ENCODE data around the gene CAMKMT.
A peak's percentile ranks its signal among the peaks of the same experiment; 100 is the strongest.

CAMKMT gene

GRCh38 chr2:44730593-44730992, 368.8 kb downstream of the CAMKMT start:
- no peak for DNase-seq (ENCODE audit: low read depth in 2 of 3, low spot score in 1 of 3)

GRCh38 chr2:44731505-44731904, 369.8 kb downstream of the CAMKMT start:
- DNase-seq (ENCODE audit: low read depth in 2 of 3, low spot score in 1 of 3): no peak

GRCh38 chr2:44736270-44736942, 374.7 kb downstream of the CAMKMT start:
- DNase-seq (ENCODE audit: low read depth in 2 of 3, low spot score in 1 of 3): no peak

- no peak for DNase-seq (ENCODE audit: low read depth in 2 of 3, low spot score in 1 of 3)
These were observed 378.9 kb downstream of the CAMKMT start for GRCh38 chr2:44740678-44741077.

GRCh38 chr2:44741507-44741906, 379.8 kb downstream of the CAMKMT start:
- no peak for DNase-seq (ENCODE audit: low read depth in 2 of 3, low spot score in 1 of 3)

- DNase-seq (ENCODE audit: low read depth in 2 of 3, low spot score in 1 of 3): no peak
These were observed 380.3 kb downstream of the CAMKMT start for GRCh38 chr2:44742057-44742456.

- no peak for DNase-seq (ENCODE audit: low read depth in 2 of 3, low spot score in 1 of 3)
These were observed 381.7 kb downstream of the CAMKMT start for GRCh38 chr2:44743473-44743872.

- no peak for DNase-seq (ENCODE audit: low read depth in 2 of 3, low spot score in 1 of 3)
These were observed 383.5 kb downstream of the CAMKMT start for GRCh38 chr2:44744961-44745892.

- no peak for DNase-seq (ENCODE audit: low read depth in 2 of 3, low spot score in 1 of 3)
These were observed 384.4 kb downstream of the CAMKMT start for GRCh38 chr2:44745922-44746766.

GRCh38 chr2:44746856-44747615, 385.3 kb downstream of the CAMKMT start:
- DNase-seq (ENCODE audit: low read depth in 2 of 3, low spot score in 1 of 3): no peak

- DNase-seq (ENCODE audit: low read depth in 2 of 3, low spot score in 1 of 3): no peak
These were observed 386.0 kb downstream of the CAMKMT start for GRCh38 chr2:44747794-44748193.

- no peak for DNase-seq (ENCODE audit: low read depth in 2 of 3, low spot score in 1 of 3)
These were observed 390.2 kb downstream of the CAMKMT start for GRCh38 chr2:44751754-44752479.

GRCh38 chr2:44752761-44753160, 391.0 kb downstream of the CAMKMT start:
- DNase-seq (ENCODE audit: low read depth in 2 of 3, low spot score in 1 of 3): no peak

GRCh38 chr2:44753552-44754285, 392.0 kb downstream of the CAMKMT start:
- peak in 1 of 3 donors; percentile 2 for DNase-seq (ENCODE audit: low read depth in 2 of 3, low spot score in 1 of 3)

- no peak for DNase-seq (ENCODE audit: low read depth in 2 of 3, low spot score in 1 of 3)
These were observed 396.8 kb downstream of the CAMKMT start for GRCh38 chr2:44758591-44758990.

GRCh38 chr2:44759823-44760222, 398.1 kb downstream of the CAMKMT start:
- DNase-seq (ENCODE audit: low read depth in 2 of 3, low spot score in 1 of 3): no peak

- no peak for DNase-seq (ENCODE audit: low read depth in 2 of 3, low spot score in 1 of 3)
These were observed 401.6 kb downstream of the CAMKMT start for GRCh38 chr2:44763275-44763782.

- no peak for DNase-seq (ENCODE audit: low read depth in 2 of 3, low spot score in 1 of 3)
These were observed 404.5 kb downstream of the CAMKMT start for GRCh38 chr2:44766220-44766619.

GRCh38 chr2:44766777-44767176, 405.0 kb downstream of the CAMKMT start:
- DNase-seq (ENCODE audit: low read depth in 2 of 3, low spot score in 1 of 3): no peak

All from stimulated activated CD4-positive, alpha-beta T cell treated with anti-CD3 and anti-CD28 coated beads, Interleukin-12 subunit alpha, Interleukin-12 subunit beta, amount 100 ng/mL, for 48 hours (primary cell).